Fibroblast of lung (primary cell): Measurements from ENCODE around the gene ITGB1. TPM values are rescaled to one million over a fixed set of nuclear protein-coding genes. Genes with fewer than 3 reads are reported as not detected.
"Not testable (repeated sequence)": the region's sequence is repeated elsewhere in the genome, so short reads cannot be mapped to it uniquely, and the experiment has no call there.

ENCODE experiments used
- DNase-seq, 2 donors: peaks; one replicate each; pipeline versions ENCODE4 v3.0.0 to v3.0.0-alpha.2; 2010; ENCODE audit warnings: low read depth in 2 of 2
- H2AFZ ChIP-seq: 2 replicates; pipeline ENCODE4 v1.5.1; 2012; ENCODE audit warnings: low read length, control low read depth, inconsistent platforms
- H3K27ac ChIP-seq: 2 replicates; pipeline ENCODE4 v1.5.1; 2011; ENCODE audit warnings: low read length, control low read depth; ENCODE audit not compliant: insufficient read depth
- H3K27me3 ChIP-seq: 2 replicates; pipeline ENCODE4 v1.5.1; 2011; ENCODE audit warnings: mild to moderate bottlenecking, low read length; ENCODE audit not compliant: control insufficient read depth, insufficient read depth
- H3K36me3 ChIP-seq: 2 replicates; pipeline ENCODE4 v1.5.1; 2011; ENCODE audit warnings: low read length; ENCODE audit not compliant: control insufficient read depth, insufficient read depth
- H3K4me1 ChIP-seq: 2 replicates; pipeline ENCODE4 v1.5.1; 2011; ENCODE audit warnings: low read length; ENCODE audit not compliant: control insufficient read depth, insufficient read depth; ENCODE audit errors: extremely low read depth
- H3K4me2 ChIP-seq: 2 replicates; pipeline ENCODE4 v1.5.1; 2011; ENCODE audit warnings: low read length, control low read depth; ENCODE audit not compliant: insufficient read depth; ENCODE audit errors: extremely low read depth
- H3K4me3 ChIP-seq, 4 experiments: fragments of 200-600 bp in 1 of 4; sonication (generic) in 1 of 4; replicated peaks in 1 of 4; 2 replicates each; pipeline ENCODE4 v1.5.1; 2011 to 2016; ENCODE audit warnings: low read length in 4 of 4, low read depth in 3 of 4, mild to moderate bottlenecking in 3 of 4, control low read depth in 2 of 4, inconsistent platforms in 1 of 4, mixed read lengths in 1 of 4; ENCODE audit not compliant: insufficient read depth in 1 of 4; ENCODE audit errors: control extremely low read depth in 1 of 4
- H3K79me2 ChIP-seq: 2 replicates; pipeline ENCODE4 v1.5.1; 2012; ENCODE audit warnings: mild to moderate bottlenecking, low read length, inconsistent platforms; ENCODE audit not compliant: control insufficient read depth, insufficient read depth
- H3K9ac ChIP-seq: 2 replicates; pipeline ENCODE4 v1.5.1; 2011; ENCODE audit warnings: mild to moderate bottlenecking, low read length, control low read depth; ENCODE audit not compliant: insufficient read depth
- H3K9me3 ChIP-seq: 2 replicates; pipeline ENCODE4 v1.5.1; 2012; ENCODE audit warnings: low read depth, low read length; ENCODE audit not compliant: control insufficient read depth, insufficient read depth
- H4K20me1 ChIP-seq: 2 replicates; pipeline ENCODE4 v1.5.1; 2011; ENCODE audit warnings: low read length; ENCODE audit not compliant: control insufficient read depth, insufficient read depth; ENCODE audit errors: extremely low read depth
- EZH2 ChIP-seq: IDR thresholded peaks from 2 replicates; pipeline ENCODE4 v1.5.1; 2012; ENCODE audit warnings: low read length, control low read depth, mild to moderate bottlenecking; ENCODE audit errors: missing control alignments
- polyA plus RNA-seq, 2 donors: library from polyadenylated mRNA; depleted of rRNA in 1 of 2; stranded (reverse) in 1 of 2; unstranded in 1 of 2; fragments of >200 nt; gene quantifications; 2 replicates each; pipeline ENCODE4 v1.2.1, GENCODE V29; 2011 to 2012; ENCODE audit warnings: missing spikeins in 1 of 2
- total RNA-seq: library from RNA; depleted of rRNA; stranded (reverse); fragments of >200 nt; gene quantifications from 2 replicates; pipeline ENCODE4 v1.2.1, GENCODE V29; 2014
- TF ChIP-seq, protein P1 (sequence below), 2 donors: IDR thresholded peaks in 1 of 2; conservative IDR thresholded peaks in 1 of 2; 1 replicate in 1 of 2; 2 replicates in 1 of 2; pipeline ENCODE4 v1.5.1; 2011 to 2012; ENCODE audit warnings: low read length in 2 of 2, control low read depth in 1 of 2, inconsistent platforms in 1 of 2, low read depth in 1 of 2, mild to moderate bottlenecking in 1 of 2

The ITGB1 gene
- total and polyA plus RNA-seq, 2 donors (not counting 1 experiment from before 2014, with no cell fraction given), result 2,456 to 3,450 TPM

DNA sequence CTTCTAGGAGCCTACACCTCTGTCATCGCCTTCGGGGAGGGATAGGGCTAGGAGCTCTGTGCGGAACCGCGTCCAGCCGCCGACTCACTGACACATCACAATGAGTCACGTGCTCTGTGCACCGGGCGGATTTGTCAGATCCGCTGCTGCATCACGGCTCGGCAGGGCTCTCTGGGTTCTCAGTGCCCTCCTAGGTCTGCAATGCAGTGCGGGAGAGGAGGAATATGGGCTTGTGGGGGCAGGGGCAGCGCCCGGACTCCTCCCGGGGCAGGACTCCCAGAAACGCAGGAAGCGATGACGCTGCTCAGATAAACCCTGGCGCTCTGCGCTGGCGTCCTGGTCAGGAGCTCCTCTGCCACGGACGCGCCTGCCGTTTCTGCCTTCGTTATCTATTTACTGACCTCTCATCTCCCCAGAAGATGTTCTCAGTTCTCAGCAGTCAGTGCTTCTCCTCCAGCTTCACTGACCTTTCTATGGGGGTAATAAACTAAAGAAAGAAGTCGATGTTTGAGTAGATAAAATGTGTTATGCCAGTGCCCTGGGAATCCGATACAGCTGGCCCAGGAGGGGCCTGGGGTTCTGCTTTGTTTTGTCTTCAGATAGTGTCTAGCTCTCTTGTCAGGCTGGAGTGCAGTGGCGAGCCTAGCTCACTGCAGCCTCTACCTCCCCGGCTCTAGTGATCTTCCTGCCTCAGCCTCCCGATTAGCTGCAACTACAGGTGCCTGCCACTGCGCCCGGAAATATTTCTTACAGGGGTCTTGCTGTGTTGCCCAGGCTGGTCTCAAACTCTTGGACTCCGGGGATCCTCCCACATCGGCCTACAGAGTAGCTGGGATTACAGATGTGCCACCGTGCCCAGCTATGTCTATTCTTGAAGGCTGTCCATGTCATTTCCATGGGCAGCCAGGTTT is 22.8 kb upstream of the ITGB1 start:
- H3K27ac ChIP-seq, result peak overlapping the region; percentile 98
- peak; percentile 96 to 100 for DNase-seq
- peaks cover 2% of the 10 kb centered on the region for H3K79me2 ChIP-seq
- no peaks in the 10 kb centered on the region for H4K20me1 ChIP-seq
- H2AFZ ChIP-seq, result peak overlapping the region; percentile 36
- H3K9me3 ChIP-seq, result no peaks in the 10 kb centered on the region
- TF ChIP-seq, protein P1, sequence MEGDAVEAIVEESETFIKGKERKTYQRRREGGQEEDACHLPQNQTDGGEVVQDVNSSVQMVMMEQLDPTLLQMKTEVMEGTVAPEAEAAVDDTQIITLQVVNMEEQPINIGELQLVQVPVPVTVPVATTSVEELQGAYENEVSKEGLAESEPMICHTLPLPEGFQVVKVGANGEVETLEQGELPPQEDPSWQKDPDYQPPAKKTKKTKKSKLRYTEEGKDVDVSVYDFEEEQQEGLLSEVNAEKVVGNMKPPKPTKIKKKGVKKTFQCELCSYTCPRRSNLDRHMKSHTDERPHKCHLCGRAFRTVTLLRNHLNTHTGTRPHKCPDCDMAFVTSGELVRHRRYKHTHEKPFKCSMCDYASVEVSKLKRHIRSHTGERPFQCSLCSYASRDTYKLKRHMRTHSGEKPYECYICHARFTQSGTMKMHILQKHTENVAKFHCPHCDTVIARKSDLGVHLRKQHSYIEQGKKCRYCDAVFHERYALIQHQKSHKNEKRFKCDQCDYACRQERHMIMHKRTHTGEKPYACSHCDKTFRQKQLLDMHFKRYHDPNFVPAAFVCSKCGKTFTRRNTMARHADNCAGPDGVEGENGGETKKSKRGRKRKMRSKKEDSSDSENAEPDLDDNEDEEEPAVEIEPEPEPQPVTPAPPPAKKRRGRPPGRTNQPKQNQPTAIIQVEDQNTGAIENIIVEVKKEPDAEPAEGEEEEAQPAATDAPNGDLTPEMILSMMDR (conservative IDR thresholded peaks at IDR 0.05 in 1 of 2, IDR thresholded peaks at IDR 0.05 in 1 of 2; ENCODE audit: low read depth in 1 of 2, low read length in 2 of 2), result no peak
- TF ChIP-seq EZH2, result no peak
- H3K9ac ChIP-seq, result peak overlapping the region; percentile 81
- H3K27me3 ChIP-seq, result no peaks in the 10 kb centered on the region
- H3K4me2 ChIP-seq, result peak overlapping the region; percentile 91
- no peaks in the 10 kb centered on the region for H3K36me3 ChIP-seq
- peaks cover 39% of the 10 kb centered on the region for H3K4me1 ChIP-seq
- peak overlapping the region; percentile 22 to 56 (median 46) for H3K4me3 ChIP-seq

DNA sequence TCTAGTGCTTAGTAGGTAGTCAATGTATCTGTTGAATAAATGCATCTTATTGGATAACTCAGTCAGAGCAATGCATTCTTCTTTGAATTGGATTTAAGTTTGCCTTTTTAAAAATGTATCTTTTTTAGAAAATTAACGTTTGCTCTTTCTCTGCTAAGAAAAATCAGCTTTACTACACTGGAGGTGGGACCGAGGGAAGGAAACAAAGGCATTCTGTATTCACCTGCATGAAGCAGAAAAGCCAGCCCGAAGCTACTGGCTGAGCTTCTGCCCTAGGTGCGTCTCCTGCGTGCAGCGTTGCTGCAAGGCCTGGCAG is 22.2 kb upstream of the ITGB1 start:
- Histone ChIP-seq H3K4me1 (peaks cover 35% of the 10 kb centered on the region), H3K4me2 (peak overlapping the region; percentile 81)

DNA sequence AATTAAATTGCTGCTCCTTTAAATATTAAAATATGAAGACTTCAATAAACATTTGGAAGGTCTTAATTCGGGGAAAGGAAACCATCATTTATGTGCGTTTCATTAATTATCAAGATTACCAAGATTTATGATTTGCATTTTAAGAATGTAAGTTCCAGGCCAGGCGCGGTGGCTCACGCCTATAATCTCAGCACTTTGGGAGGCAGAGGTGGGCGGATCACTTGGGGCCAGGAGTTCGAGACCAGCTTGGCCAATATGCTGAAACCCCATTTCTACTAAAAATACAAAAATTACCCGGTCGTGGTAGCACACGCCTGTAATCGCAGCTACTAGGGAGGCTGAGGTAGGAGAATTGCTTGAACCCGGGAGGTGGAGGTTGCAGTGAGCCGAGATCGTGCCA is 21.7 kb upstream of the ITGB1 start:
- not testable (repeated sequence) for H3K36me3 ChIP-seq, H3K79me2 ChIP-seq, H3K4me3 ChIP-seq, DNase-seq, H3K9me3 ChIP-seq, H4K20me1 ChIP-seq, H3K27me3 ChIP-seq, H3K9ac ChIP-seq, H2AFZ ChIP-seq
- peaks cover 34% of the 10 kb centered on the region for H3K4me1 ChIP-seq
- H3K27ac ChIP-seq, result peak overlapping the region; percentile 98
- H3K4me2 ChIP-seq, result peak overlapping the region; percentile 81

More for the DNA sequence above, 22.2 kb upstream of the ITGB1 start:
- no peaks in the 10 kb centered on the region for H3K36me3 ChIP-seq
- H3K79me2 ChIP-seq, result peaks cover 2% of the 10 kb centered on the region
- TF ChIP-seq EZH2, result no peak
- TF ChIP-seq, protein P1 (conservative IDR thresholded peaks at IDR 0.05 in 1 of 2, IDR thresholded peaks at IDR 0.05 in 1 of 2; ENCODE audit: low read depth in 1 of 2, low read length in 2 of 2), result no peak
- H3K9ac ChIP-seq, result peak overlapping the region; percentile 44
- H3K4me3 ChIP-seq, result peak overlapping the region; percentile 22 to 56 (median 26)
- H3K9me3 ChIP-seq, result no peaks in the 10 kb centered on the region
- H3K27ac ChIP-seq, result peak overlapping the region; percentile 98
- no peaks in the 10 kb centered on the region for H4K20me1 ChIP-seq
- no peak for DNase-seq
- H3K27me3 ChIP-seq, result no peaks in the 10 kb centered on the region
- peak overlapping the region; percentile 36 for H2AFZ ChIP-seq
